IMR-90 (cell line): ENCODE data around the gene MYO1D.
"Not testable (repeated sequence)": the region's sequence is repeated elsewhere in the genome, so short reads cannot be mapped to it uniquely, and the experiment has no call there.

Experiments used
- BHLHE40 ChIP-seq: fragments of 150-350 bp; IDR thresholded peaks from 2 replicates; pipeline ENCODE4 v1.6.1; 2016; ENCODE audit warnings: mild to moderate bottlenecking, low read depth, low read length
- CTCF ChIP-seq: conservative IDR thresholded peaks from 2 replicates; pipeline ENCODE4 v1.5.1; 2012; ENCODE audit warnings: mild to moderate bottlenecking, low read depth, low read length, improper control_type of control experiment
- MAFK ChIP-seq: IDR thresholded peaks from 2 replicates; pipeline ENCODE4 v1.6.1; 2012; ENCODE audit warnings: low read depth, low read length, improper control_type of control experiment
- POLR2A ChIP-seq: IDR thresholded peaks from 2 replicates; pipeline ENCODE4 v1.6.1; 2012; ENCODE audit warnings: mild to moderate bottlenecking, low read depth, low read length
- RCOR1 ChIP-seq: IDR thresholded peaks from 2 replicates; pipeline ENCODE4 v1.6.1; 2012; ENCODE audit warnings: mild to moderate bottlenecking, low read length, improper control_type of control experiment; ENCODE audit not compliant: insufficient replicate concordance

- not testable (repeated sequence) for TF ChIP-seq POLR2A, CTCF, RCOR1, MAFK, BHLHE40
Measured at GRCh38 chr17:32450379-32450778, 426.5 kb downstream of the MYO1D start.
